ENCODE results near the gene LRRFIP1.
A peak's percentile ranks its signal among the peaks of the same experiment; 100 is the strongest.

DNA sequence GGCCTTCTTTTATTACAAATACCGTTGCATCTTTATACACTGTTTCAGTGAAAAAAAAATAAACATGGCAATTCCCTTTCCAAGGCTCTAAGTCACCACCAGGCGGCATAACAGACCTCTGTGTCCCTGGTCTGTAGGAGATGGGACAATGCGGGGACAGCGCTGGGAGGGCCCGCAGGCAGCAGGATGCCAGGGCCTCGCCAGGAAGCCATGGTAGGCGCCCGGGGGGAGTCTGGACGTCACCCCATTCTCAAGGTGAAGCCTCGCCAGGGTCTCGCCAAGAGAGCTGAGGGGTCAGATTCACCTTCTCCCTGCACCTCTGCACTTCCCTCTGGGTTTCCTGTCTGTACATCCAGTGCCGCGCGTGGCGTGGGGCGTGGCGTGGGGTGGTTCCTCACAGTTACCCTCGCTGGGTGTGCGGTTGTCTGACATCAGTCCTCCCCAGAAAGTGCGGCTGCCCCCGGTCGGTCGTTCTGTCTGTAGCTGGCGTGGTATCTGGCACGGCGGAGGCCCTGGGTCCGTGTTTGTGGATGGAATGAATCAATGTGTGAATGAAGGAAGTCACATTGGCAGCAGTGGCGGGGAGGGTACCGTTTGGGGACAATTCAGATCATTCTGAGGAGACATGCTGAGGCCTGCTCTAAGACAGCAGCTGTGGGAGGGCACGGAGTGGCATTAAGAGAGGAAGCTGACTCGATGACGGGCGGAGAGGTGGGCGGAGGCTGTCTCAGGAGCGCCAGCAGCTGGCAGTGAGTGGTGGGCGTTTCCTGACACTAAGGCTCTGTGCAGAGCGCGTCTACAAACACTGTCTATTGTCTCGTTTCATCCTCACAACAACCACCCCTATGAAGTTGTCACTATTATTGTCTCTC is 46.0 kb downstream of the LRRFIP1 start:
- TF ChIP-seq POLR2AphosphoS5 (IDR thresholded peaks at IDR 0.05) (peak; percentile 69 to 81 (median 74)), POLR2A (IDR thresholded peaks at IDR 0.05) (no peak)

Measured in spleen (tissue), 3 donors.